SK-N-SH (cell line): ENCODE data around the gene CRB3.

Experiments
- CTCF ChIP-seq: fragments of 200-600 bp; sonication (generic); IDR thresholded peaks from 2 replicates; pipeline ENCODE4 v1.6.1; 2017; ENCODE audit warnings: antibody characterized with exemption, mild to moderate bottlenecking, moderate library complexity
- EP300 ChIP-seq, 2 experiments: IDR thresholded peaks; 2 replicates each; pipeline versions ENCODE4 v1.4.0 to v1.6.1; 2012; ENCODE audit warnings: borderline replicate concordance in 1 of 2, low read depth in 1 of 2, low read length in 1 of 2
- FOXJ3 ChIP-seq: sonication (generic); formaldehyde crosslinking; IDR thresholded peaks from 2 replicates; pipeline ENCODE4 v1.5.1; 2020; ENCODE audit warnings: mild to moderate bottlenecking, missing genetic modification reagents
- GATA2 ChIP-seq: sonication (generic); formaldehyde crosslinking; IDR thresholded peaks from 2 replicates; pipeline ENCODE4 v1.5.0; 2020; ENCODE audit warnings: mild to moderate bottlenecking, missing genetic modification reagents
- MAX ChIP-seq: IDR thresholded peaks from 2 replicates; pipeline ENCODE4 v1.4.0; 2012; ENCODE audit warnings: low read depth
- NFIC ChIP-seq: IDR thresholded peaks from 2 replicates; pipeline ENCODE4 v1.4.0; 2012; ENCODE audit warnings: borderline replicate concordance
- POLR2AphosphoS5 ChIP-seq: IDR thresholded peaks from 2 replicates; pipeline ENCODE4 v1.6.1; 2012; ENCODE audit warnings: low read depth, low read length
- RAD21 ChIP-seq: IDR thresholded peaks from 2 replicates; pipeline ENCODE4 v1.6.1; 2012; ENCODE audit warnings: mild to moderate bottlenecking, low read length
- REST ChIP-seq: IDR thresholded peaks from 2 replicates; pipeline ENCODE4 v1.6.1; 2012; ENCODE audit warnings: mild to moderate bottlenecking, low read depth, low read length, moderate library complexity
- SIN3A ChIP-seq: IDR thresholded peaks from 2 replicates; pipeline ENCODE4 v1.6.1; 2012; ENCODE audit warnings: low read depth, mild to moderate bottlenecking, low read length, moderate library complexity, borderline replicate concordance
- SMC3 ChIP-seq: IDR thresholded peaks from 2 replicates; pipeline ENCODE4 v1.6.1; 2012; ENCODE audit warnings: low read depth, low read length, improper control_type of control experiment
- TAF1 ChIP-seq: IDR thresholded peaks from 2 replicates; pipeline ENCODE4 v1.6.1; 2012; ENCODE audit warnings: low read depth, mild to moderate bottlenecking, low read length, moderate library complexity, borderline replicate concordance
- TEAD4 ChIP-seq: IDR thresholded peaks from 2 replicates; pipeline ENCODE4 v1.4.0; 2012; ENCODE audit warnings: mild to moderate bottlenecking, borderline replicate concordance; ENCODE audit not compliant: insufficient read depth
- YY1 ChIP-seq: IDR thresholded peaks from 2 replicates; pipeline ENCODE4 v1.4.0; 2012; ENCODE audit warnings: low read depth, mild to moderate bottlenecking

GRCh38 chr19:6433663-6434062 is 30.4 kb upstream of the CRB3 start, which contains the start of gene SLC25A41:
- TF ChIP-seq TAF1 (no peak), RAD21 (no peak), FOXJ3 (CRISPR knock-in tag) (no peak), CTCF (no peak), EP300 (IDR thresholded peaks at IDR 0.05; ENCODE audit: borderline replicate concordance in 1 of 2, low read depth in 1 of 2, low read length in 1 of 2) (no peak), MAX (no peak), YY1 (no peak), REST (no peak), TEAD4 (no peak), POLR2AphosphoS5 (no peak), SMC3 (no peak), GATA2 (no peak), SIN3A (no peak), NFIC (no peak)
